Karpas-422 (cell line): ENCODE measurements around the gene PDGFD. TPM values are rescaled to one million over a fixed set of nuclear protein-coding genes. Genes with fewer than 3 reads are reported as not detected.

Experiments used
- DNase-seq: peaks from one replicate; pipeline ENCODE4 v3.0.0-alpha.2; 2015
- H2AFZ ChIP-seq: fragments of 200-600 bp; sonication (generic); 2 replicates; pipeline ENCODE4 v1.6.1; 2014; ENCODE audit warnings: antibody characterized with exemption, low read length, mixed read lengths
- H3K27ac ChIP-seq: fragments of 200-600 bp; sonication (generic); 2 replicates; pipeline ENCODE4 v1.5.1; 2014; ENCODE audit warnings: mild to moderate bottlenecking, low read length, moderate library complexity
- H3K27me3 ChIP-seq: fragments of 200-600 bp; sonication (generic); 2 replicates; pipeline ENCODE4 v1.6.1; 2014; ENCODE audit warnings: low read length, mixed read lengths
- H3K36me3 ChIP-seq: fragments of 200-600 bp; sonication (generic); 2 replicates; pipeline ENCODE4 v1.6.1; 2014; ENCODE audit warnings: low read length, mixed read lengths; ENCODE audit not compliant: insufficient read depth
- H3K4me1 ChIP-seq: fragments of 200-600 bp; sonication (generic); 2 replicates; pipeline ENCODE4 v1.6.1; 2014; ENCODE audit warnings: mild to moderate bottlenecking, low read length, mixed read lengths
- H3K4me2 ChIP-seq: fragments of 200-600 bp; sonication (generic); 2 replicates; pipeline ENCODE4 v1.6.1; 2014; ENCODE audit warnings: low read length, low read depth, mild to moderate bottlenecking; ENCODE audit not compliant: poor library complexity, severe bottlenecking
- H3K4me3 ChIP-seq: fragments of 200-600 bp; sonication (generic); 2 replicates; pipeline ENCODE4 v1.5.1; 2014; ENCODE audit warnings: mild to moderate bottlenecking, antibody characterized with exemption, low read length, mixed read lengths
- H3K79me2 ChIP-seq: fragments of 200-600 bp; sonication (generic); 2 replicates; pipeline ENCODE4 v1.6.1; 2014; ENCODE audit warnings: mild to moderate bottlenecking, low read length, mixed read lengths
- H3K9ac ChIP-seq: fragments of 200-600 bp; sonication (generic); 2 replicates; pipeline ENCODE4 v1.6.0; 2014; ENCODE audit warnings: low read length
- H3K9me2 ChIP-seq: fragments of 200-600 bp; sonication (generic), shearing (Covaris generic); replicated peaks from 2 replicates; pipeline ENCODE4 v1.6.0; 2014; ENCODE audit warnings: mild to moderate bottlenecking, low read length, moderate library complexity; ENCODE audit not compliant: insufficient read depth
- H3K9me3 ChIP-seq: fragments of 300-700, 200-600 bp; sonication (generic); 2 replicates; pipeline ENCODE4 v1.6.1; 2014; ENCODE audit warnings: low read length, mixed read lengths
- H4K20me1 ChIP-seq: fragments of 200-600 bp; sonication (generic); 2 replicates; pipeline ENCODE4 v1.6.1; 2014; ENCODE audit warnings: mild to moderate bottlenecking, antibody characterized with exemption, low read length, low read depth; ENCODE audit not compliant: insufficient read depth
- total RNA-seq: library from RNA; depleted of rRNA; stranded (reverse); fragments of >200 nt; shearing (Covaris generic); gene quantifications from 2 replicates; pipeline ENCODE4 v1.2.3, GENCODE V29; 2014; ENCODE audit warnings: low replicate concordance

The PDGFD gene
- total RNA-seq, 1 experiment from 2014 or later, result 360 TPM

- Histone ChIP-seq H3K79me2 (peaks cover 90% of the 10 kb centered on the region), H3K4me3 (no peak overlapping the region), H3K27me3 (no peaks in the 10 kb centered on the region), H3K9ac (no peak overlapping the region), H3K4me2 (no peak overlapping the region), H4K20me1 (no peaks in the 10 kb centered on the region), H3K9me2 (no peaks in the 10 kb centered on the region), H3K9me3 (no peaks in the 10 kb centered on the region; the same call in 1 of the 2 replicates), H3K36me3 (peaks cover 80% of the 10 kb centered on the region), H2AFZ (no peak overlapping the region), H3K4me1 (peaks cover 7% of the 10 kb centered on the region; the same call in 1 of the 2 replicates), H3K27ac (0 out of 2 replicates have a peak overlapping the region, but pooled peaks have one; percentile 0)
- DNase-seq, result no peak
These were observed 178.9 kb downstream of the PDGFD start for GRCh38 chr11:103985041-103985440.

DNA sequence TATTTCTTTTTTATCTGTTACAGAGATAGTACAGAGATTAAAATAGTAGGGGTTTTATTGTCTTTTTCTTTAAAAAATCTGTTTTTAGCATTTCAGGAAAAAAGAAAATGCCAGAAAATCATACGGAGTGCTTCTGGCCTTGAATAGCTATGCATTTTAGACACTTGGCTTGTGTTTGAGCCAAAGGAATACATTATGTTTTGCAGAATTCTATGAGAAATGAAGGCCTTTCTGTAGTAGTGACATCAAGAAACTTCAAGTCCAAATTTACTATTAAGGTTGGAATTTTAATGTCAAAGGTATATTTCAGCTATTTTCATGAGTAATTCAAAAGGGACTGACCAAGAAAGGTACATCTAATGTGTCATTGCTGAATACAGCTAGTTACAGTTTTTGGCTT is 183.8 kb downstream of the PDGFD start:
- Histone ChIP-seq H3K27ac (no peak overlapping the region), H3K36me3 (peaks cover 77% of the 10 kb centered on the region), H3K79me2 (peaks cover 75% of the 10 kb centered on the region), H2AFZ (no peak overlapping the region), H3K9me2 (no peaks in the 10 kb centered on the region), H3K4me3 (no peak overlapping the region), H3K27me3 (no peaks in the 10 kb centered on the region), H3K9me3 (no peaks in the 10 kb centered on the region), H3K4me2 (no peak overlapping the region), H3K9ac (no peak overlapping the region), H3K4me1 (no peaks in the 10 kb centered on the region), H4K20me1 (no peaks in the 10 kb centered on the region)
- no peak for DNase-seq

- Histone ChIP-seq H3K9me2 (no peaks in the 10 kb centered on the region), H3K27ac (no peak overlapping the region), H3K4me3 (no peak overlapping the region), H3K4me1 (peaks cover under 1% of the 10 kb centered on the region; the same call in 1 of the 2 replicates), H4K20me1 (no peaks in the 10 kb centered on the region), H3K9me3 (no peaks in the 10 kb centered on the region), H2AFZ (no peak overlapping the region), H3K9ac (no peak overlapping the region), H3K27me3 (no peaks in the 10 kb centered on the region), H3K36me3 (peaks cover 70% of the 10 kb centered on the region), H3K79me2 (peaks cover 70% of the 10 kb centered on the region), H3K4me2 (no peak overlapping the region)
- no peak for DNase-seq
These were observed 185.0 kb downstream of the PDGFD start for GRCh38 chr11:103978616-103979595.

GRCh38 chr11:103972013-103972412 is 191.9 kb downstream of the PDGFD start:
- no peak for DNase-seq
- Histone ChIP-seq H3K36me3 (peaks cover 38% of the 10 kb centered on the region; the same call in 1 of the 2 replicates), H3K27ac (peak overlapping the region; percentile 78), H3K79me2 (peaks cover 72% of the 10 kb centered on the region), H4K20me1 (no peaks in the 10 kb centered on the region), H3K9ac (no peak overlapping the region), H2AFZ (no peak overlapping the region), H3K9me2 (no peaks in the 10 kb centered on the region), H3K4me2 (peak overlapping the region; percentile 41), H3K4me1 (peaks cover 57% of the 10 kb centered on the region), H3K27me3 (no peaks in the 10 kb centered on the region), H3K4me3 (no peak overlapping the region), H3K9me3 (no peaks in the 10 kb centered on the region)

- H3K27ac ChIP-seq, result peak overlapping the region; percentile 78
These were observed 193.2 kb downstream of the PDGFD start for GRCh38 chr11:103970701-103971249.

DNA sequence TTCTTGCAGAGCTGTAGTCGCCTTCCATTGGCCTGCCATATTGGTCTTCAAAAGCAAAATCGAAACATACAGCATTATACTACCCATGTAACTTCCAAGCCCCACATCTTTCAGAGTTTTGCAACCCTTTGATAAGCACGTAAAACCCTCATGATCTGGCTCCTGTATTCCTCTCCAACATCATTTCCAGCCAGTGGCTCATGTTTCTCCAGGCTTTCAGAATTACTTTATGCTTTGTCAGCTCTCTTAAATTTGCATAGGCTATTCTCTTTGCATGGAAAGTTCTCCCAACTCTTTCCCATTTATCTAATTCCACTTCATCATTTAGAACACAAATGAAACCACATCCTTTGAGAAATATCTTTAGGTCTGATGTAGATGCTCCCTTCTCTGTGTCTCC is 195.3 kb downstream of the PDGFD start:
- peak overlapping the region; percentile 78 for H3K27ac ChIP-seq
- peaks cover 85% of the 10 kb centered on the region for H3K4me1 ChIP-seq
- no peaks in the 10 kb centered on the region for H3K27me3 ChIP-seq
- no peaks in the 10 kb centered on the region for H3K9me3 ChIP-seq
- peaks cover 53% of the 10 kb centered on the region; the same call in 1 of the 2 replicates for H3K36me3 ChIP-seq
- no peak for DNase-seq
- H4K20me1 ChIP-seq, result no peaks in the 10 kb centered on the region
- H2AFZ ChIP-seq, result no peak overlapping the region
- H3K4me2 ChIP-seq, result no peak overlapping the region
- no peak overlapping the region for H3K9ac ChIP-seq
- peaks cover 97% of the 10 kb centered on the region for H3K79me2 ChIP-seq
- no peak overlapping the region for H3K4me3 ChIP-seq
- no peaks in the 10 kb centered on the region for H3K9me2 ChIP-seq

More at GRCh38 chr11:103970701-103971249, 193.2 kb downstream of the PDGFD start:
- Histone ChIP-seq H3K9me3 (no peaks in the 10 kb centered on the region), H3K36me3 (peaks cover 32% of the 10 kb centered on the region; the same call in 1 of the 2 replicates), H3K9ac (peak overlapping the region; percentile 3; the same call in 1 of the 2 replicates), H3K27me3 (no peaks in the 10 kb centered on the region), H3K9me2 (no peaks in the 10 kb centered on the region), H2AFZ (no peak overlapping the region), H3K4me3 (0 out of 2 replicates have a peak overlapping the region, but pooled peaks have one; percentile 2), H4K20me1 (no peaks in the 10 kb centered on the region), H3K4me1 (peaks cover 67% of the 10 kb centered on the region), H3K79me2 (peaks cover 81% of the 10 kb centered on the region), H3K4me2 (peak overlapping the region; percentile 41)
- peak; percentile 78 for DNase-seq

DNA sequence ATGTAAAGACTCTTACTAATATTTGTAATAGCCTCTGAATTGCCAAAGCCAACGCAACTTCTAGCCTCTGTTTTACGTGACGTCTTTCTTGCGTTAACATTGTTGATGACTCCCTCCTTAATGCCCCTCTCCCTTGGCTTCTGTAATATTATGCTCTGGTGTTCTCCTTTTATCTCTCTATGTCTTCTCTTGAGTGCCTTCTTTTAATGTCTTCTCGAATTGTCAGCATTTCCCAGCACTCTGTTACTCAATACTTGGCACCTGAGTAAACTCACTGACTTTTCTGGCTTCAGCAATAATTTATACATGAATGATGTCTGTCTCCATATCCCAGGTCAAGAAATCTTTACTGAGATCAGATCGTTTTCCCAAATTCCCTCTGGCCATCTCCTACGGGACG is 196.0 kb downstream of the PDGFD start:
- DNase-seq, result no peak
- peaks cover 58% of the 10 kb centered on the region for H3K36me3 ChIP-seq
- H3K9ac ChIP-seq, result no peak overlapping the region
- no peak overlapping the region for H2AFZ ChIP-seq
- no peak overlapping the region for H3K4me3 ChIP-seq
- H3K4me2 ChIP-seq, result no peak overlapping the region
- no peaks in the 10 kb centered on the region for H3K9me3 ChIP-seq
- H3K9me2 ChIP-seq, result no peaks in the 10 kb centered on the region
- H3K27ac ChIP-seq, result peak overlapping the region; percentile 15; the same call in 1 of the 2 replicates
- peaks cover 87% of the 10 kb centered on the region for H3K4me1 ChIP-seq
- H3K27me3 ChIP-seq, result no peaks in the 10 kb centered on the region
- H4K20me1 ChIP-seq, result no peaks in the 10 kb centered on the region
- H3K79me2 ChIP-seq, result peaks cover 99% of the 10 kb centered on the region

GRCh38 chr11:103964390-103964789 is 199.6 kb downstream of the PDGFD start:
- Histone ChIP-seq H3K27ac (peak overlapping the region; percentile 24), H3K4me3 (no peak overlapping the region)

More at GRCh38 chr11:103964390-103964789, 199.6 kb downstream of the PDGFD start:
- Histone ChIP-seq H3K4me1 (peaks cover 88% of the 10 kb centered on the region), H3K9ac (no peak overlapping the region), H3K36me3 (peaks cover 71% of the 10 kb centered on the region), H4K20me1 (no peaks in the 10 kb centered on the region), H2AFZ (no peak overlapping the region), H3K79me2 (peaks cover 100% of the 10 kb centered on the region), H3K4me2 (no peak overlapping the region), H3K9me3 (no peaks in the 10 kb centered on the region; the same call in 1 of the 2 replicates), H3K27me3 (no peaks in the 10 kb centered on the region), H3K9me2 (no peaks in the 10 kb centered on the region)
- no peak for DNase-seq
